Effector memory CD4-positive, alpha-beta T cell (primary cell): ENCODE data around the gene FBXW5.

ENCODE experiments used
- DNase-seq, 3 donors: peaks; one replicate each; pipeline ENCODE4 v3.0.0-alpha.2; 2020
- H3K27ac ChIP-seq: 2 replicates; pipeline ENCODE4 v1.7.0; 2013; ENCODE audit warnings: mild to moderate bottlenecking, low read length, moderate library complexity; ENCODE audit not compliant: insufficient read depth, poor library complexity, severe bottlenecking
- H3K27me3 ChIP-seq: replicated peaks from 2 replicates; pipeline ENCODE4 v1.7.0; 2013; ENCODE audit warnings: mild to moderate bottlenecking, low read length; ENCODE audit not compliant: insufficient read depth, control insufficient read depth, poor library complexity, severe bottlenecking
- H3K36me3 ChIP-seq: 2 replicates; pipeline ENCODE4 v1.7.0; 2013; ENCODE audit warnings: mild to moderate bottlenecking, low read length, moderate library complexity; ENCODE audit not compliant: control insufficient read depth, insufficient read depth
- H3K4me1 ChIP-seq: 2 replicates; pipeline ENCODE4 v1.7.0; 2013; ENCODE audit warnings: low read length, mild to moderate bottlenecking; ENCODE audit not compliant: control insufficient read depth, insufficient read depth, poor library complexity, severe bottlenecking
- H3K4me3 ChIP-seq: 2 replicates; pipeline ENCODE4 v1.7.0; 2013; ENCODE audit warnings: low read length, low read depth, mild to moderate bottlenecking; ENCODE audit not compliant: insufficient read depth, poor library complexity, severe bottlenecking
- H3K9me3 ChIP-seq: 2 replicates; pipeline ENCODE4 v1.7.0; 2013; ENCODE audit warnings: mild to moderate bottlenecking, low read length, moderate library complexity; ENCODE audit not compliant: control insufficient read depth

The FBXW5 gene

GRCh38 chr9:136942112-136942880 is 2.2 kb downstream of the FBXW5 start:
- H3K27ac ChIP-seq = no peak overlapping the region
- H3K4me1 ChIP-seq = peaks cover 16% of the 10 kb centered on the region
- no peaks in the 10 kb centered on the region for H3K9me3 ChIP-seq
- H3K4me3 ChIP-seq = no peak overlapping the region
- H3K27me3 ChIP-seq = no peaks in the 10 kb centered on the region
- peaks cover 37% of the 10 kb centered on the region for H3K36me3 ChIP-seq
- no peak for DNase-seq

DNA sequence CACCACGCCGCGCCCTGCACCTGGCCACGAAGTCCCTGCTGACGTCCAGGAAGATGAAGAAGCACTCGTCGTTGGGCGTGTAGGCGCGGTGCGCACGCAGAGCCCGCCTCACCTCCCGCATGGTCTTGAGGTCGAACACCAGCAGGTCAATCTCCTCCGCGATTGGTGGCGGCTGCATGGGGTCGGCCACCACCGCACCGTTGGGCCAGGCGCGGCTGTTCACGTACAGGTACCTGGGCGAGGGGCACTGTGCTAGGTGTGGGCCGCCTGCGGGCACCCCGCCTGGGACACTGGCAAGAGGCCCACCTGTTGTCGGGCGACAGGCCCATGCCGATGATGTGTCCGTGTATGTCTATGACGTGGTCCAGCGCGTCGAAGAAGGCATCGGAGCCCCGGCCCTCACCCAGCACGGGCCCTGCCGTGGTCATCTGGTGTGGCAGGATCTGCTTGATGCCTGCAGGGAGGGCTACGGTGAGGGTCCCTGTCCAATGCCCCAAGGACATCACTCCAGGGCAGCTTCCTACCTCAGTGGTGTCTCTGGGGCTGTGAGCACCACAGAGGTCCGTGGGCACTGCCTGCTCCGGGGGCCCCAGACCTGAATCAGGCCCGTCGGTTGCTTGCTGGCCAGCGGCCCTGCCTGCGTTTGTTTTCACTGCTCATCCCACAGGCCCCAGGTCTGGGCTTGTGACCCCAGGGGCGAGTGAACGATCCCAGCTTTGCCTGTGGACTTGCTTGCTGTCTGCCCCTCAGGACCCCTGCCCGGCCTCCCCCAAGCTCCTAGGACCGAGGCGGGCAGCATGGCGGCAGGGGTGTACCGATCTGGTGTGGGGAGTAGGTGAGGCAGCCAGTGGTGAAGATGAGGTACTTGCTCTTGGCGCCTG is 3.1 kb downstream of the FBXW5 start:
- no peak overlapping the region for H3K4me3 ChIP-seq
- peaks cover 37% of the 10 kb centered on the region for H3K36me3 ChIP-seq
- H3K27me3 ChIP-seq = no peaks in the 10 kb centered on the region
- H3K4me1 ChIP-seq = peaks cover 16% of the 10 kb centered on the region
- H3K27ac ChIP-seq = no peak overlapping the region
- no peaks in the 10 kb centered on the region for H3K9me3 ChIP-seq
- no peak for DNase-seq

- H3K36me3 ChIP-seq = peaks cover 37% of the 10 kb centered on the region
- no peak for DNase-seq
- H3K4me1 ChIP-seq = peaks cover 16% of the 10 kb centered on the region
- H3K27ac ChIP-seq = no peak overlapping the region
- H3K27me3 ChIP-seq = no peaks in the 10 kb centered on the region
- H3K9me3 ChIP-seq = no peaks in the 10 kb centered on the region
- no peak overlapping the region for H3K4me3 ChIP-seq
Observed at GRCh38 chr9:136940526-136941230, 3.9 kb downstream of the FBXW5 start.

- H3K4me1 ChIP-seq = peaks cover 15% of the 10 kb centered on the region
- H3K36me3 ChIP-seq = peaks cover 37% of the 10 kb centered on the region
- no peak overlapping the region for H3K4me3 ChIP-seq
- no peaks in the 10 kb centered on the region for H3K9me3 ChIP-seq
- H3K27me3 ChIP-seq = no peaks in the 10 kb centered on the region
- no peak for DNase-seq
- H3K27ac ChIP-seq = no peak overlapping the region
Observed at GRCh38 chr9:136939996-136940525, 4.5 kb downstream of the FBXW5 start.

DNA sequence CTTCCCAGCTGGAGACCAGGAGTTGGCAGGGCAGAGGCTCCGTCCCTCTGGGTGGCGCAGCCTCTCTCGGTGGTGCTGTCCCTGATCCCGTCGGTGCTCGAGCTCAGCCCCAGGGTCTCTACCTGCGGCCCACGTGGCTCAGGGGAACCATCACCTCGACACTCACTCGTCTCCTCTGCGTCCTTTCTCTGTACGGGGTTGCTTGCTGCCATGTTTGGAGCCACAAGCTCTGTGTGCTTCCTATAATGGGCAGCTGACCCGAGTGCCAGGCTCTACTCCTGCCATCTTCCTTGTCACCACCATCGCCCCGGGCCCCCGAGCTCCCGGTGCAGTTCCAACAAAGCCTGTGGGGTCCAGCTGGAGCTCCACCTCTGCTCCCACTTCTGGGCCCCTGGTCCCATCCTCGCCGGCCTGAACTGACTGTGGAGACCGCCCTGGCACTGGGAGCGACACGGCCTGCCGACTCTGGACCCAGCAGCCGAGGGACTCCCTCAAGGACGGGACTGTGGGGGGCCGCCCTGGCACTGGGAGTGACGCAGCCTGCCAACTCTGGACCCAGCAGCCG is 5.0 kb downstream of the FBXW5 start:
- Histone ChIP-seq H3K27me3 (no peaks in the 10 kb centered on the region), H3K4me3 (no peak overlapping the region), H3K9me3 (no peaks in the 10 kb centered on the region), H3K36me3 (peaks cover 37% of the 10 kb centered on the region), H3K27ac (no peak overlapping the region), H3K4me1 (peaks cover 11% of the 10 kb centered on the region)
- no peak for DNase-seq

DNA sequence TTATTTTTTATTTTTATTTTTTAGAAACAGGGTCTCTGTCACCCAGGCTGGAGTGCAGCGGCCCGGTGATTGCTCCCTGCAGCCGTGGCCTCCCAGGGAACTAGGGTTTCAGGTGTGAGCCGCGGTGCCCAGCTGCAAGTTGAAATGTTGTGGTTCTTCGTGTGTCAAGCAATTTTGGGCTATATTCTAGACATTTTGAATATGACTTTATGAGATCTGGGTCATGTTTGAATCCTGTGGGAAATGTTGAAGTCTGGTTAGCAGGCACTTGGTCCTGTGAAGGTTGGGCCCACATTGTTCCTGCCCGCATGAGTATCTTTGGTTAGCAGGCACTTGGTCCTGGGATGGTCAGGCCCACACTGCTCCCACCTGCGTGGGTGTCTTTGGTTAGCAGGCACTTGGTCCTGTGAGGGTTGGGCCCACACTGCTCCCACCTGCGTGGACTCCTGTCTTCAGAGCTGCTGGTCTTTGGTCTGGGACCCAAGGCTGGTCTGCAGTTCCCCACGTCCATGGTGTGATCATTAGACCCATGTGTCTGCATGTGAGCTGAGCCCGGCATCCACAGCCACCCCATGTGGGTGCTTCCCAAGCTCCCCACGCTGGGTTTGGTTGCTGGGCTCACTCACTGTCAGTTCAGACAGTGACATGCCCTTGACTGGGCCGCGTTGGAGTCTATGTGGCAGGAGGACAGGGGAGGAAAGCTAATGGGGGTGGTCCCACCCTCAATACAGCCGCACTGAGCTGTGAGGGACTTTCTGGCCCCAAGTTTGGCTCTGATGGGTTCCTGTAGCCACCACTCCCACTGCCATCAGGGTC is 7.1 kb downstream of the FBXW5 start:
- DNase-seq = no peak
- no peaks in the 10 kb centered on the region for H3K9me3 ChIP-seq
- H3K4me3 ChIP-seq = no peak overlapping the region
- H3K36me3 ChIP-seq = peaks cover 34% of the 10 kb centered on the region
- H3K27me3 ChIP-seq = no peaks in the 10 kb centered on the region
- no peak overlapping the region for H3K27ac ChIP-seq
- no peaks in the 10 kb centered on the region for H3K4me1 ChIP-seq

DNA sequence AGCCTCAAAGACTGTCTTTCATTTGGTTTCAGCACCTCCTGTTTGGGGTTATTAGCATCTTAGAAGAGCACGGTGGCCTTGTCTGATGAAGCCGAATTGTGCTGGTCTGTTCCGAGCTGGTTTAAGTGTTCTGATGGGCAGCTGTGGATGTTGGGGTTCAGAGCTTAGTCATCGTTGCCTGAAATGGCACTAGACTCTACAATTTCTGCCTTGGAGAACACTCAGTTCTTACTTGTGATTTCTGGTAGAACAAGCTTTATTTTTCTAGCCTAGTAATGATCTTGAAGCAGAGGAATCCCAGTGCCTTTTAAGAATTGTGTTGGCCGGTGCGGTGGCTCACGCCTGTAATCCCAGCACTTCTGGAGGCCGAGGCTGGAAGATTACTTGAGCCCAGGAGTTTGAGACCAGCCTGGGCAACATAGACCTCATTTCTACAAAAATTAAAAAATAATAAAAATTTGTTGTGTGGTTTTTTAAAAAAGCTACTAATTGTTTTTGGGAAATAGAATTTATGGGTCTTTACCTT is 7.8 kb downstream of the FBXW5 start:
- DNase-seq = no peak
- Histone ChIP-seq H3K9me3 (no peaks in the 10 kb centered on the region), H3K27ac (no peak overlapping the region), H3K4me1 (no peaks in the 10 kb centered on the region), H3K27me3 (no peaks in the 10 kb centered on the region), H3K4me3 (no peak overlapping the region), H3K36me3 (peaks cover 27% of the 10 kb centered on the region)

GRCh38 chr9:136935651-136936050 is 8.9 kb downstream of the FBXW5 start:
- no peak for DNase-seq
- Histone ChIP-seq H3K4me1 (no peaks in the 10 kb centered on the region), H3K4me3 (no peak overlapping the region), H3K27me3 (no peaks in the 10 kb centered on the region), H3K9me3 (no peaks in the 10 kb centered on the region), H3K36me3 (peaks cover 16% of the 10 kb centered on the region), H3K27ac (no peak overlapping the region)

DNA sequence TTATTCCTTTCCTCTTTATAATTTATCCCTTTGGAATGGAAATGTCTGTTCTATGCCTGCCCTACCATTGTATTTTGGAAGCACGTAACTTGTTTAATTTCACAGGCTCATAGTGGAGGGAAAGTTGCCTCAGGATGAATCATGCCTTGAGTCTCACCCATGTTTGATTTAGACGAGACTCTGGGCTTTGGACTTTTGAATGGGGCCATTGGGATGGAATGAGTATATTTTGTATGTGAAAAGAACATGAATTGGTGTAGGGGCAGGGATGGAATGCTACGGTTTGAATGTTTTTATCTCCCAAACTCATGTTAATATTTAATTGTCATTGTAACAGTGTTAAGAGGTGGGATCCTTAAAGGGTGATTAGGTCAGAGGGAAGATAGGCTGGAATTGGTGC is 10.3 kb downstream of the FBXW5 start:
- DNase-seq = no peak

More for the DNA sequence above, 10.3 kb downstream of the FBXW5 start:
- Histone ChIP-seq H3K4me1 (no peaks in the 10 kb centered on the region), H3K27me3 (no peaks in the 10 kb centered on the region), H3K4me3 (no peak overlapping the region), H3K36me3 (peaks cover 3% of the 10 kb centered on the region), H3K9me3 (no peaks in the 10 kb centered on the region), H3K27ac (no peak overlapping the region)
